Measurements from ENCODE around the gene TMEM82. TPM values are rescaled to one million over a fixed set of nuclear protein-coding genes. Genes with fewer than 3 reads are reported as not detected.
"Not testable (repeated sequence)": the region's sequence is repeated elsewhere in the genome, so short reads cannot be mapped to it uniquely, and the experiment has no call there.

Gene TMEM82
- total RNA-seq (not detected), polyA plus RNA-seq (not detected)
- long read RNA-seq, donor 1: 0 reads
- long read RNA-seq, donor 2: 0 reads
- long read RNA-seq, donor 3: 0 reads

DNA sequence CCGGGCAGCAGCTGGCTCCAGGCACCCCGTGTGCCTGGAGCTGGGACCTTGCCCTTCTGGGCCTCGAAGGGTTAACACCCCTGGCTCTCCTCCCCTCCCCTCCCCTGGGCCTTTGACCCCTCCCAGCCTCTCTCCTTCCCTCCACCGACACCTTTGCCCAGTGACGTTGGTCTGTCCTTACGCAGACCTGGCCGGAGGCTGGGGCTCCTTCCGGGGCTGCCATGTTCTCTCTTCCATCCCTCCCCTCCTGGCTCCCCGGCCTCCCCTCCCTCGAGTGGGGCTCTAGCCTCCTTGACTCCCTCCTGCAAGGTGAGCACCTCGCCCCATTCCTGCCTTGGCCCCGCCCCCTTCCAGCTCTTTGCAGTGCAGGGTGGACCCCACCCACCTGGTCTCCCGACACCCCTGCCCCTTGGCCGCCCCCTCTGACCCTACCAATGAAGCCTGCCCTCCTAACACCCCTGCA, at the start of gene TMEM82:
TMEM82 (plus strand) TSS at position 161 of the 463 bp plus-strand sequence; CDS start at position 222, 61 bp downstream.
- DNase-seq (no peak), ATAC-seq (peak in 1 of 8 donors; percentile 1)
- H3K27ac ChIP-seq: no peak within 1 kb of the TSS
- 40 to 41% methylated on average over 13 to 14 of the region's 14 CpGs for WGBS, 2 donors
- peaks cover 0 to 6% (median 0%) of the 10 kb centered on the region in 9 donors for H3K36me3 ChIP-seq
- H3K4me1 ChIP-seq: peaks cover 0 to 19% (median 4%) of the 10 kb centered on the region in 9 donors
- TF ChIP-seq, protein P1, sequence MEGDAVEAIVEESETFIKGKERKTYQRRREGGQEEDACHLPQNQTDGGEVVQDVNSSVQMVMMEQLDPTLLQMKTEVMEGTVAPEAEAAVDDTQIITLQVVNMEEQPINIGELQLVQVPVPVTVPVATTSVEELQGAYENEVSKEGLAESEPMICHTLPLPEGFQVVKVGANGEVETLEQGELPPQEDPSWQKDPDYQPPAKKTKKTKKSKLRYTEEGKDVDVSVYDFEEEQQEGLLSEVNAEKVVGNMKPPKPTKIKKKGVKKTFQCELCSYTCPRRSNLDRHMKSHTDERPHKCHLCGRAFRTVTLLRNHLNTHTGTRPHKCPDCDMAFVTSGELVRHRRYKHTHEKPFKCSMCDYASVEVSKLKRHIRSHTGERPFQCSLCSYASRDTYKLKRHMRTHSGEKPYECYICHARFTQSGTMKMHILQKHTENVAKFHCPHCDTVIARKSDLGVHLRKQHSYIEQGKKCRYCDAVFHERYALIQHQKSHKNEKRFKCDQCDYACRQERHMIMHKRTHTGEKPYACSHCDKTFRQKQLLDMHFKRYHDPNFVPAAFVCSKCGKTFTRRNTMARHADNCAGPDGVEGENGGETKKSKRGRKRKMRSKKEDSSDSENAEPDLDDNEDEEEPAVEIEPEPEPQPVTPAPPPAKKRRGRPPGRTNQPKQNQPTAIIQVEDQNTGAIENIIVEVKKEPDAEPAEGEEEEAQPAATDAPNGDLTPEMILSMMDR (IDR thresholded peaks at IDR 0.05): no peak
- intact Hi-C loops (cut with DNase I): loop anchor here in 7 of 10 donors (5.0 to 10.0 kb wide), 3 partner anchors 80 to 148 kb away; no protein-coding TSS in a partner anchor
- H3K9me3 ChIP-seq: no peaks in the 10 kb centered on the region
- no peaks in the 10 kb centered on the region for H3K27me3 ChIP-seq
- no peak within 1 kb of the TSS for H3K4me3 ChIP-seq

DNA sequence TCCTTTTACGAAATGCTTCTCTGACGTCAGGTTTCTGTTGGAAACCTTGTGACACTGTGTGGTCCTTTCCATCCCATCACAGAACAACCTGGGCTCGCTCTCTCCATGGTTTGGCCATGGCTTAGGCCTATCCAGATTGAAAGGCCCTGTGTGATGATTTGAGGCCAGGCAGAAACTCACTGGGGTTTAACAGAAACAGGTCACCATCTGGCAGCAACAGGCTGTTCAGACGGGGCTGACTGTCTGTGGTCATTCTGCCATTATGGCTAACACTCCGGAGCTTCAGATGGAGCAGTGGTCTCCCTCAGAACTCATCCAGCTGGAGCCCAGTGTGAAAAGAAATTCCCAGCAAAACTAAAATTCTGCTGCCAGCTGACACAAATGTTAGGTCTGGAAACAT, 48.9 kb upstream of the TMEM82 start:
- TF ChIP-seq, protein P1 (IDR thresholded peaks at IDR 0.05): no peak
- 76 to 86% methylated on average over 5 of the region's 5 CpGs for WGBS, 2 donors
- DNase-seq: no peak

DNA sequence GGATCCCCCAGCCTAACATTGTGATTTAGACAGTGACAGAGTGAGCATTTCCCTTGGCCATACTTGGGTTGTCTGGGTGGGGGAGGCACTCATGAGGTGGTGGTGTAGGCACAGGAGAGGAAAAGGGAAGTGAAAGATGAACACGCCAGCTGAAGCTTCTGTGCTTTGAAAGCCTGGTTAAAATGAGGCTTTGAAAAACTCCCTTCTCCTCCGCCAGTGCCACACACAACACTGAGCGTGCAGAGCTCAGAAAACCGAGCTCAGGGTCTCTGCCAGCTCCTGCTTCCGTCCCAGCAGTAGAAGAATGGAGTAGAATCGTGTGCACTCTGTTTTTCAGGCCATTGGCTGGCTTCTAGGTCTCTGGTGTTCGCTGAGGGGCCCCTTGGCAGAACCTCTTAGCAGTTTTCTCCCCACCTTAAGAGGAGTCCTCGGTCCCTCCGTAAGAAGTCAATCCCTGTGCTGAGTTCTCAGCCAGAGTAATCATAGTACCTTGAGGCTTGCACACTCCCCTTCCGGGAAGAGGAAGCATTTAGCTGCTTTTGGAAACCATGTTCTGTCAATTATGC, 45.3 kb upstream of the TMEM82 start:
- Histone ChIP-seq H3K4me1 (peaks cover 11 to 71% (median 56%) of the 10 kb centered on the region in 9 donors), H3K27ac (peak overlapping the region in 8 of 10 donors; percentile 3 to 85 (median 26)), H3K36me3 (peaks cover 0 to 22% (median 0%) of the 10 kb centered on the region in 9 donors), H3K4me3 (peak overlapping the region in 2 of 10 donors; percentile 7 to 20), H3K27me3 (no peaks in the 10 kb centered on the region), H3K9me3 (no peaks in the 10 kb centered on the region)
- peak in 6 of 8 donors; percentile 6 to 51 (median 30) for ATAC-seq
- no peak for DNase-seq
- TF ChIP-seq, protein P1 (IDR thresholded peaks at IDR 0.05): no peak
- WGBS, 2 donors: 47 to 61% methylated on average over 10 of the region's 10 CpGs
- intact Hi-C loops (cut with DNase I): loop anchor here in 1 of 10 donors (10.0 kb wide), 1 partner anchor 92 kb away; no protein-coding TSS in a partner anchor

More for the DNA sequence above, 48.9 kb upstream of the TMEM82 start:
- peak overlapping the region in 6 of 10 donors; percentile 7 to 83 (median 24) for H3K27ac ChIP-seq
- H3K4me3 ChIP-seq: no peak overlapping the region
- peaks cover 0 to 26% (median 0%) of the 10 kb centered on the region in 9 donors for H3K36me3 ChIP-seq
- intact Hi-C loops (cut with DNase I): loop anchor here in 1 of 10 donors (10.0 kb wide), 1 partner anchor 89 kb away; no protein-coding TSS in a partner anchor
- H3K27me3 ChIP-seq: no peaks in the 10 kb centered on the region
- H3K9me3 ChIP-seq: no peaks in the 10 kb centered on the region
- ATAC-seq: peak in 4 of 8 donors; percentile 10 to 43 (median 24)
- H3K4me1 ChIP-seq: peaks cover 12 to 63% (median 54%) of the 10 kb centered on the region in 9 donors

DNA sequence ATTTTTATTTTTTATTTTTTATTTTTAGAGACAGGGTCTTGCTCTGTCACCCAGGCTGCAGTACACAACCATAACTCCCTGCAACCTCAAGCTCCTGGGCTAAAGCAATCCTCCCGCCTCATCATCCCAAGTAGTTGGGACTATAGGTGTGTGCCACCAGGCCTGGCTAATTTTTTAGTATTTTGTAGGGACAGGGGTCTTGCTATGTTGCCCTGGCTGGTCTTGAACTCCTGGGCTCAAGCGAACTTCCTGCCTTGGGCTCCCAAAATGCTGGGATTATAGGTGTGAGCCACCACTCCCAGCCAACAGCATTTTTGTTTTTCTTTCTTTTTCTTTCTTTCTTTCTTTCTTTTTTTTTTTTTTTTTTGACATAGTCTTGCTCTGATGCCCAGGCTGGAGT, 44.1 kb upstream of the TMEM82 start:
- WGBS, 2 donors: 96 to 98% methylated on average over 2 of the region's 2 CpGs
- DNase-seq (no peak), ATAC-seq (no peak)
- intact Hi-C loops (cut with DNase I): loop anchor here in 1 of 10 donors (10.0 kb wide), 1 partner anchor 93 kb away; no protein-coding TSS in a partner anchor
- Histone ChIP-seq H3K27me3 (no peaks in the 10 kb centered on the region), H3K9me3 (no peaks in the 10 kb centered on the region), H3K4me1 (peaks cover 16 to 70% (median 54%) of the 10 kb centered on the region in 9 donors), H3K27ac (peak overlapping the region in 3 of 10 donors; percentile 28 to 85 (median 41)), H3K36me3 (peaks cover 0 to 22% (median 0%) of the 10 kb centered on the region in 9 donors), H3K4me3 (no peak overlapping the region)
- TF ChIP-seq, protein P1 (IDR thresholded peaks at IDR 0.05): no peak

DNA sequence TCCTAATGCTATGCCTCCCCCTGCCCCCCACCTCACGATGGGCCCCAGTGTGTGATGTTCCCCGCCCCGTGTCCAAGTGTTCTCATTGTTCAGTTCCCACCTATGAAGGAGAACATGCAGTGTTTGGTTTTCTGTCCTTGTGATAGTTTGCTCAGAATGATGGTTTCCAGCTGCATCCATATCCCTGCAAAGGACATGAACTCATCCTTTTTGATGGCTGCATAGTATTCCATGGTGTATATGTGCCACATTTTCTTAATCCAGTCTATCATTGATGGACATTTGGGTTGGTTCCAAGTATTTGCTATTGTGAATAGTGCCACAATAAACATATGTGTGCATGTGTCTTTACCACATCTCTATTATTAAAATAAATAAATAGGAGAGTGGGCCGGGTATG, 43.0 kb upstream of the TMEM82 start:
- DNase-seq, H3K9me3 ChIP-seq, ATAC-seq, H3K27ac ChIP-seq, H3K27me3 ChIP-seq, H3K4me3 ChIP-seq: not testable (repeated sequence)
- intact Hi-C loops (cut with DNase I): loop anchor here in 1 of 10 donors (10.0 kb wide), 1 partner anchor 95 kb away; no protein-coding TSS in a partner anchor
- Histone ChIP-seq H3K36me3 (peaks cover 0 to 22% (median 0%) of the 10 kb centered on the region in 9 donors), H3K4me1 (peaks cover 21 to 75% (median 62%) of the 10 kb centered on the region in 9 donors)
- WGBS, 2 donors: 96 to 99% methylated on average over 4 of the region's 4 CpGs

Data from heart right ventricle (tissue), 16 donors.